Endometrial microvascular endothelial cells (primary cell): ENCODE measurements around the gene MYO5C. TPM values are rescaled to one million over a fixed set of nuclear protein-coding genes. Genes with fewer than 3 reads are reported as not detected.

Experiments
- in situ Hi-C: cut with HindIII; loops from 2 replicates; pipeline ENCODE4 v1.10.0; 2017; ENCODE audit warnings: low sequenced_read_pairs, low pct_unique_long_range_greater_than_20kb; ENCODE audit errors: inconsistent ontology term
- total RNA-seq: library from RNA; depleted of rRNA; stranded (reverse); fragments of >200 nt; gene quantifications from one replicate; pipeline ENCODE4 v1.2.3, GENCODE V29; 2015; ENCODE audit errors: inconsistent ontology term

The MYO5C gene
- total RNA-seq, 1 donor from 2014 or later, result 2.7 TPM

DNA sequence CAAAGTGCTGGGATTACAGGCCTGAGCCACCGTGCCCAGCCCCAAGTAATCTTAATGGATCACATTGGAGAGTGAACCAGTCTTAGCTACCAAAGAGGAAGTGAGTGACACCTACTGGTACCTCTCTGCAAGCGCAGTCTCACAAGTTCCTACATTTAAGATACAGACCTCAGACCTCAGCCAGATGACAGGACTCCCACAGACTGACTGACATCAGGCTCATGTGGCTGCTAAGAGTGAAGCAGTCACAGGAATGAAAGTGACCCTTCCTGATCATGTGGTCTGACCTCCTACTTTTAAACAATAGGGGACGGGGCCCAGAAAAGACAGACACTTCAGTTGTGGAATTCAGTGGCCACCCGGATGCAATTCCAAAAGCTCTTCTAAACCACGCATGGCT, 68.1 kb downstream of the MYO5C start:
- in situ Hi-C loops, result no loop called here

DNA sequence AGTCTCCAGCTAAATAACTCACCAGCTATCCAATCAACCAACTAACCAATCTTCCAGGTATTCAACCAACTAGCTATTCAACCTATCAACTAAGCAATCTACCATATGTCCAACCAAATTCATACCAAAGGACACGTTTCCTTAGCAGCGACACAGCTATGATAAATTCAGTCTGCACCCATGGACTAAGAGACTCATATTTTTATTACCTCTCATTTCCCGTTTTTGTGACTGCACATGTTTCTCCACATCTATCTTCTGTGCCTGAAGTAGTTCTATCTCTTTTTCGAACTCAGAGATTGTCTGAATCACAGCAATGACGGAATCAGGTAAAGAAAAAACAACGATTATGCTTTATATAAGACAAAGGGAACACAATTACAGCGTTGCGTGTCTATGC, 70.4 kb downstream of the MYO5C start:
- in situ Hi-C loops, result no loop called here

GRCh38 chr15:52224211-52224610, 71.4 kb downstream of the MYO5C start:
- in situ Hi-C loops, result no loop called here

GRCh38 chr15:52221730-52222129, 73.9 kb downstream of the MYO5C start:
- in situ Hi-C loops, result no loop called here

- in situ Hi-C loops, result no loop called here
These were observed 74.5 kb downstream of the MYO5C start for GRCh38 chr15:52220937-52221660.

- in situ Hi-C loops, result no loop called here
These were observed 75.4 kb downstream of the MYO5C start for GRCh38 chr15:52220251-52220650.

DNA sequence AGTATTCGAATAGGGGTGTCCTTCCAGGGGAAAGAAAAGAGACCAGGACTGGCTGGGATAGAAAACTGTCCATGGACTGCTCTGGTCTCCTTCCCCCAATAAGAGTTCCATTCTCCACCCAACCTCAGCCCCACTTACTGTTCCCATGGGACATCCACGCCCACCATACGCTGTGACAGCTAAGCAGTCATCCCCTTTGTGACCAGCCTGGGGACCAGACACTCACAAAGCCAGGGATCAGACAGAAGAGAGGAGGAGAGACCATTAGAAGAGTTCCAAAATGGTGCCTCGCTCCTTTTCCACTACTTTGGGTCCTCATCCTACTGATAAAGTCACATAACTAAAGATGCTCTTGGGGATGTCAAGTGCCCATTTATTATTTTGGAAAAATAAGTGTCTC, 76.8 kb downstream of the MYO5C start:
- in situ Hi-C loops, result no loop called here

- in situ Hi-C loops, result no loop called here
These were observed 77.2 kb downstream of the MYO5C start for GRCh38 chr15:52218371-52218770.

DNA sequence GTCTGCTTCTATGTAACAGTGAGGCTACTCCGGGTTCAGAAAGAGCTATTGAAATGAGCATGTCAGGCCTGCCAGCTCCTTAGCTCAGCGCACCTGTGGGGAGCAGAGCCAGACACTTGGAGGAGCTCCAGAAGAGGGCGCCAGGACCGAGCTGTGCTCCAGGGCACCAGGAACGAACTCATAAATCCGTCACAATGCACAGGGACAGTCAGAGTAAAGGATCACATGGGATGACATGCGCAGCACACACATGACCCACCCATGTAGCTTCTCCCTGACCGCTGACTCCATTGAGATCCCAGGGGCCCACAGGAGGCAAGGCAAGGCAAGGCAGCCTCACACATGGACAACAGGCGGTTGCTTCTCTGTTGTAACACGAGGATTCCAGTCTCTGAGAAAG, 78.4 kb downstream of the MYO5C start:
- in situ Hi-C loops, result no loop called here

DNA sequence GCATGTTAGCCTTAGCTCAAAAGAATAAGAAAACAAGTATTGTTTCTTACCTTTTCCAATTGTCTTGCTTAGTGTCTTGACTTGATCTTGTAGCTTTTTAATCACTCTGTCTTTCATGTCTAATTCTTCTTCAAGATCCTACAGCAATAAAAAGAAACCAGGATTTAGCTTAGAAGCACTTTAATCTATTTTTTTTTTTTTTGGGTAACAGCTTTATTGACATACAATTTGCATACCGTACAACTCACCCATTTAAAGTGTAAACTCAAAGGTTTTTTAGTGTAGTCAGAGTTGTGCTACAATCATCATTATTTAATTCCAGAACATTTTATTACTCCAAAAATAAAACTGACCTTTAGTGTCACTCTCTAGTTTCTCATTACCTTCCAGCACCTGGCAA, 81.1 kb downstream of the MYO5C start:
- in situ Hi-C loops, result no loop called here

DNA sequence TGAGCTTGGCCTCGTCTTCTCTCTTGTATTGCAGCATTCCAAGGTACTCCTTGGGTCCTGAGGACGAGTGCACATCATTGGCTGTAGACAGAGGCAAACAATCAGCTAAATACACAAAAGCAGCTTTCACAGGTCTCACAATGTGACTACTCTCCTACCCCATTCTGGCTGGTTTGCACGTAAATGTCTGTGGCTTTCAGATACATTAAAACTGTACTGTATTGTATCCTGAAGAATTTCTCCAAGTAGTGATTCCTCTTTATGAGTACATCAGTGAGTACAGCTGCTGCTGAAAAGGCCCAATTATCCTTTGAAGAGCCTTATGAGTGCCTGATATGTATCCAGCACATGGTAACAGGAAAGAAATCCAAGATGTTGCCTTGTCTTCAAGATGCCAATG, 82.4 kb downstream of the MYO5C start:
- in situ Hi-C loops, result no loop called here

GRCh38 chr15:52208306-52208946, 87.2 kb downstream of the MYO5C start:
- in situ Hi-C loops, result no loop called here

GRCh38 chr15:52207191-52207590, 88.4 kb downstream of the MYO5C start:
- in situ Hi-C loops, result no loop called here

GRCh38 chr15:52206446-52206845, 89.2 kb downstream of the MYO5C start:
- in situ Hi-C loops, result no loop called here

DNA sequence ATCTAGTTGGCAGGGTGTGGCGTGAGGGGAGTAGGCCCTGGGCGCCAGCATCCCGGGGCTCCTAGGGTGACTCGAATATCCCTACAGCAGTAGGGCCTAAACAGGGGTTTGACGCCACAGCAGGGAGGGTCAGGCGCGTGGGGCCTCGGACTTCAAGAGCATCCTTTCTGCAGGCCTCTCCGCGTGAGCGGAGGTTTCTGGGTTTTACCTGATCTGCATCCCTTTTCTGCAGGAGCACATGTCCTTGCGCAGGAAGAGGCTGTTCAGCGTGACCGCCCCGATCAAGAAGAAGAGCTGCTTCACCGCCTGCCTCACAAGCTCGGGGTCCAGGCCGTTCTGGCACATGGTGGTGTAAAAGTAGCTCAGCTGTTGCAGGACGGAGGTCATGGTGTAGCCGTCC, 90.9 kb downstream of the MYO5C start:
- in situ Hi-C loops, result no loop called here

- in situ Hi-C loops, result no loop called here
These were observed 94.7 kb downstream of the MYO5C start for GRCh38 chr15:52200831-52201365.

DNA sequence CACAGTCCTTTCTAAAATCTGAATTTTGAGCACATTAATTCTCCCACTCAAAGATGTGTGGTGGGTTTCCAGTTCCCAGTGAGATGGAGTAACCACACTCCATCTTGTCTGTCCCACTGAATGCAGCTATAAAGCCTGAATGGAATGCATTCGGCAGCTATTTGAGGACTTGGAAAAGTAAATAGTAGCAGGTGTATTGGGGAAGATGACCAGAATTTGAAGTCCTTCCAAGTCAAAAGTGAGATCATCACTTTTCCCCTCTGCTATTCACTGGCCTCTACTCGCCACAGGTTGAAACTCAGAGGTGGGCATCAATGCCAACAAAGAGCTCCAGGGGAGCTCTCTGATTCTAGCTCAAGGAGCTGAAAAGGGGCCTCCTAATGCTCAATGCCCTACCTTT, 96.3 kb downstream of the MYO5C start:
- in situ Hi-C loops, result no loop called here

DNA sequence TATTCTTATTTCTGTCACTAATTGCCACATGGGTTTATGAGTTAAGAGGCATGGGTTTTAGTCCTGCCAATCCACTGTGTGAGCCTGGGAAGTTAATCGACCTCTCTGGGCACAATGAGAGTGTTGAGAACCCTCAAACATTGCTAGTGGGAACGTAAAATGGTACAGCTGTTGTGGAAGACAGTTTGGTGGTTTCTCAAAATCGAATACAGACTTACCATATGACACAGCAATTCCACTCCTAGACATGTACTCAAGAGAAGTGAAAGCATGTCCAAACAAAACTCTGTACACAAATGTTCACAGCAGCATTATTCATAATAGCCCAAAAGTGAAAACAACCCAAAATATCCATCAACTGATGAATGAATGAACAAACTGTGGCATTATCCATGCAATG, 98.7 kb downstream of the MYO5C start:
- in situ Hi-C loops, result no loop called here

GRCh38 chr15:52193791-52194190, 101.8 kb downstream of the MYO5C start:
- in situ Hi-C loops, result no loop called here

DNA sequence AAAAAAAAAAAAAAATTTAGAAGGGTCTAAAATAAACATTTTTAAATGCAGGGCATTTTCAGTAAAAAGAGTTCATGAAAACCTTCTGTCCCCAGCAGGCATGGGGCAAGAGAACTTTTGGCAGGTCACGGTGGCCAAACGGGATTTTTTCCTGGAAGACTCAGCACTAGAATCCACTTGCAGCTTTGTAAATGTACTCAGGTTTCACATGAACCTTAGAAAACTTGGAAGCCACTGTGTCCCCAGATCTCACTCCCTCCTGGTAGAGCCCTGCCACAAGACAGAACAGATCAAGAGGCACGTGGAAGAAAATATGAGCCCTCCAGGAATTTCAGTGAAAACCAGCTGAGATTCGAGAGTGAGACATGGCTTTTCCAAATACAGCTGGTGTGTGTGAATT, 102.3 kb downstream of the MYO5C start:
- in situ Hi-C loops, result no loop called here
